Peyer's patch (tissue), 4 donors: ENCODE measurements around the gene LINGO4.

ENCODE experiments used
- CTCF ChIP-seq, 6 experiments: fragments of 450-650 bp in 4 of 6; fragments of 200-600 bp in 2 of 6; sonication (generic) in 1 of 6; IDR thresholded peaks; one replicate each; pipeline ENCODE4 v1.5.1; 2017 to 2019; ENCODE audit warnings: antibody characterized with exemption in 6 of 6, mild to moderate bottlenecking in 3 of 6, moderate library complexity in 1 of 6
- POLR2A ChIP-seq, 2 donors: fragments of 450-650 bp; IDR thresholded peaks; one replicate each; pipeline ENCODE4 v1.5.1; 2017; ENCODE audit warnings: antibody characterized with exemption in 2 of 2, mild to moderate bottlenecking in 2 of 2, moderate library complexity in 2 of 2

DNA sequence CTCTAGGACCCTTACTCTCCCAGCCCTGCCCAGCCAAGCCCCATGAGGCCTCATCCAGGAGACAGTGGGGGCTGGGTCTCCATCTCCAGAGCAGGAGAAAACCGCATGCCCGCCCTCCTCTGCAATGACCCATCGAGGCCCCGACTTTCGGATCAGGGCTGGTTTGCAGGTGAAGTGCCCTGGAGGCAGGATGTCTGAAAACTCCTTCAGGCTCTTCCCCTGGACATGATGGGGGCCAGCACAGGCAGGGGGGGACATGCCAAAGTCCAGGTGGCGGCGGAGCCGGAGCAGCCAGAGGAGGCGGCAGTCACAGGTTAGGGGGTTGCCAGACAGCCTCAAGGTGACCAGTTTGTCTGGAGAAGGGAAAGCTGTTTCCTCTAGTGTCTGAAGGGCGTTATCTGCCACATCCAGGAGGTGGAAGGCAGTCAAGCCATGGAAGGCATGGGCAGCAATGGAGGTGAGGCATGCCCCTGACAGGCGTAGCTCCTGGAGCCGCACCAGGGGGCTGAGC, 3.9 kb downstream of the LINGO4 start:
- TF ChIP-seq CTCF (IDR thresholded peaks at IDR 0.05): no peak
- no peak for TF ChIP-seq POLR2A (IDR thresholded peaks at IDR 0.05)
